K562 (cell line): ENCODE data around the gene CELSR3. TPM values are rescaled to one million over a fixed set of nuclear protein-coding genes. Genes with fewer than 3 reads are reported as not detected.

Source experiments
- ATAC-seq: fragments of 200-7000 bp; cut with Tn5 transposase; 3 replicates; pipeline ENCODE4 v1.9.1; 2020; ENCODE audit warnings: moderate library complexity
- BruUV-seq: library from RNA; stranded (reverse); fragments of 400-500 nt; replicated peaks from 2 replicates; lab custom pipeline; 2021; lab: Mats Ljungman, UMichigan
- CTCF ChIA-PET: fragments of 300-600 bp; formaldehyde crosslinking; extraction: SDS; loops from one replicate; lab custom pipeline; 2021; ENCODE audit warnings: low intra/inter-chr PET ratio; lab: Yijun Ruan, JAX
- POLR2A ChIA-PET: fragments of 300-600, 350-650 bp; sonication (Branson Sonifier 250); formaldehyde crosslinking; extraction: SDS; loops from one replicate; lab custom pipeline; 2021; ENCODE audit warnings: antibody characterized with exemption, inconsistent platforms; lab: Yijun Ruan, JAX
- DNase-seq, 4 experiments: peaks; one replicate each; pipeline versions ENCODE4 v3.0.0 to v3.0.0-alpha.2; 2011 to 2018; ENCODE audit warnings: low spot score in 3 of 4, mixed read lengths in 3 of 4; ENCODE audit errors: extremely low read depth in 1 of 4
- FAIRE-seq: peaks from 2 replicates; lab custom pipeline; 2011; peaks lifted over from hg19 to GRCh38; lab: Jason Lieb, UNC
- H2AFZ ChIP-seq: 2 replicates; pipeline ENCODE4 v1.6.0; 2011; ENCODE audit warnings: low read depth, low read length, control low read depth, inconsistent platforms
- H3K27ac ChIP-seq: fragments of 200-600 bp; 3 replicates; pipeline ENCODE4 v1.8.0; 2011; ENCODE audit warnings: low read depth, mild to moderate bottlenecking, control low read depth, inconsistent platforms, low read length, moderate library complexity, mixed read lengths; ENCODE audit errors: extremely low read depth
- H3K27me3 ChIP-seq, 2 experiments: fragments of 300-600 bp in 1 of 2; 2 replicates in 1 of 2; 3 replicates in 1 of 2; pipeline versions ENCODE4 v1.6.0 to v1.8.0; 2011; ENCODE audit warnings: inconsistent platforms in 2 of 2, low read length in 2 of 2, mild to moderate bottlenecking in 1 of 2, mixed read lengths in 1 of 2, moderate library complexity in 1 of 2; ENCODE audit not compliant: control insufficient read depth in 2 of 2, insufficient read depth in 2 of 2
- H3K36me3 ChIP-seq: fragments of 300-600 bp; 3 replicates; pipeline ENCODE4 v1.8.0; 2011; ENCODE audit warnings: mild to moderate bottlenecking, low read length, inconsistent platforms; ENCODE audit not compliant: control insufficient read depth, insufficient read depth
- H3K4me1 ChIP-seq, 2 experiments: fragments of 200-600 bp in 1 of 2; replicated peaks in 1 of 2; 2 replicates in 1 of 2; 3 replicates in 1 of 2; pipeline versions ENCODE4 v1.5.1 to v1.8.0; 2011; ENCODE audit warnings: inconsistent platforms in 2 of 2, low read length in 2 of 2, mild to moderate bottlenecking in 1 of 2, mixed read lengths in 1 of 2, moderate library complexity in 1 of 2; ENCODE audit not compliant: control insufficient read depth in 2 of 2, insufficient read depth in 2 of 2
- H3K4me2 ChIP-seq: 2 replicates; pipeline ENCODE4 v1.6.1; 2011; ENCODE audit warnings: low read length, control low read depth, inconsistent platforms, mixed read lengths; ENCODE audit not compliant: insufficient read depth
- H3K4me3 ChIP-seq: fragments of 200-600 bp; sonication (generic), shearing (Covaris generic); 2 replicates; pipeline ENCODE4 v1.5.1; 2016; ENCODE audit warnings: control low read depth, inconsistent platforms
- H3K79me2 ChIP-seq: fragments of 200-600 bp; 3 replicates; pipeline ENCODE4 v1.8.0; 2011; ENCODE audit warnings: low read length, inconsistent platforms; ENCODE audit not compliant: control insufficient read depth, insufficient read depth
- H3K9ac ChIP-seq, 2 experiments: 2 replicates each; pipeline versions ENCODE4 v1.6.0 to v1.6.1; 2011; ENCODE audit warnings: low read depth in 2 of 2, low read length in 2 of 2, control low read depth in 1 of 2, inconsistent platforms in 1 of 2, mild to moderate bottlenecking in 1 of 2, mixed read lengths in 1 of 2; ENCODE audit not compliant: insufficient read depth in 1 of 2
- H3K9me1 ChIP-seq: one replicate; pipeline ENCODE4 v1.6.0; 2011; ENCODE audit warnings: inconsistent platforms, mild to moderate bottlenecking, low read length, moderate library complexity; ENCODE audit not compliant: control insufficient read depth, insufficient read depth
- H3K9me3 ChIP-seq: replicated peaks from 2 replicates; pipeline ENCODE4 v1.5.1; 2011; ENCODE audit warnings: low read depth, low read length, inconsistent platforms; ENCODE audit not compliant: control insufficient read depth, insufficient read depth
- H4K20me1 ChIP-seq: replicated peaks from 2 replicates; pipeline ENCODE4 v1.6.1; 2011; ENCODE audit warnings: low read length, inconsistent platforms, mixed read lengths; ENCODE audit not compliant: control insufficient read depth, insufficient read depth
- FOXM1 ChIP-seq, 2 experiments: fragments of 450-650 bp in 1 of 2; sonication (generic) in 1 of 2; formaldehyde crosslinking in 1 of 2; IDR thresholded peaks; 2 replicates each; pipeline versions ENCODE4 v1.6.1 to v1.9.0; 2017 to 2022; ENCODE audit warnings: low read depth in 2 of 2, mild to moderate bottlenecking in 2 of 2, missing genetic modification reagents in 1 of 2, moderate library complexity in 1 of 2
- HIVEP1 ChIP-seq: fragments of 250-450 bp; sonication (Bioruptor Pico); IDR thresholded peaks from 2 replicates; pipeline ENCODE4 v1.4.0; 2020; ENCODE audit warnings: mild to moderate bottlenecking
- NFIX ChIP-seq: fragments of 250-450 bp; sonication (Bioruptor Pico); IDR thresholded peaks from 2 replicates; pipeline ENCODE4 v1.4.0; 2020; ENCODE audit warnings: low read depth, mild to moderate bottlenecking, moderate library complexity
- PML ChIP-seq: IDR thresholded peaks from 2 replicates; pipeline ENCODE4 v1.6.1; 2012; ENCODE audit warnings: low read length, inconsistent platforms
- PRMT5 ChIP-seq: sonication (generic); formaldehyde crosslinking; IDR thresholded peaks from 2 replicates; pipeline ENCODE4 v1.5.0; 2020; ENCODE audit warnings: missing genetic modification reagents
- PURB ChIP-seq: sonication (generic); formaldehyde crosslinking; IDR thresholded peaks from 2 replicates; pipeline ENCODE4 v1.9.0; 2021; ENCODE audit warnings: low read depth, mild to moderate bottlenecking, missing genetic modification reagents
- RCOR1 ChIP-seq, 2 experiments: IDR thresholded peaks; 2 replicates each; pipeline ENCODE4 v1.6.1; 2012; ENCODE audit warnings: low read depth in 2 of 2, low read length in 2 of 2, borderline replicate concordance in 1 of 2, improper control_type of control experiment in 1 of 2
- SIX5 ChIP-seq, 2 experiments: IDR thresholded peaks; 2 replicates each; pipeline ENCODE4 v1.6.1; 2011; ENCODE audit warnings: low read length in 2 of 2, borderline replicate concordance in 1 of 2, low read depth in 1 of 2, mild to moderate bottlenecking in 1 of 2, moderate library complexity in 1 of 2; ENCODE audit not compliant: insufficient read depth in 1 of 2
- ZNF212 ChIP-seq: fragments of 450-650 bp; formaldehyde crosslinking; IDR thresholded peaks from 2 replicates; pipeline ENCODE4 v1.4.0; 2020; ENCODE audit warnings: mild to moderate bottlenecking
- WGBS: fragments of 100-300 bp; shearing (Covaris generic); methylation state at CpG from one replicate; pipeline ENCODE4 v1.1.6; 2016; ENCODE audit warnings: low coverage, mixed read lengths; ENCODE audit not compliant: insufficient coverage; ENCODE audit errors: missing lambda C conversion rate; 5-methylcytosine and 5-hydroxymethylcytosine counted together
- in situ Hi-C: fragments of 300-500 bp; cut with MboI; formaldehyde crosslinking; loops from 4 replicates; pipeline ENCODE4 v1.15.0; 2018; ENCODE audit warnings: inconsistent platforms, mixed read lengths
- intact Hi-C: fragments of 100-400 bp; cut with micrococcal nuclease; formaldehyde crosslinking; loops from 2 replicates; pipeline ENCODE4 v1.14.2; 2022
- polyA plus RNA-seq, 8 experiments: library from polyadenylated mRNA; depleted of rRNA in 4 of 8; stranded (reverse) in 5 of 8; unstranded in 3 of 8; fragments of >200 nt; fragmentation: Nextera tagmentation in 2 of 8; fragmentation: Illumina TruSeq in 1 of 8; extraction: Ambion mirVana in 2 of 8; extraction: Trizol in 1 of 8; gene quantifications; 2 replicates each; pipeline versions ENCODE4 v1.2.1 to v1.2.3, GENCODE V29; 2011 to 2014; ENCODE audit warnings: inconsistent platforms in 1 of 8, missing spikeins in 1 of 8
- total RNA-seq, 7 experiments: library from RNA; depleted of rRNA in 6 of 7; stranded (reverse); fragments of >200 nt in 6 of 7; fragmentation: Illumina TruSeq in 2 of 7; extraction: Trizol in 2 of 7; gene quantifications; 2 replicates each; pipeline versions ENCODE4 v1.2.1 to v1.2.3, GENCODE V29; 2011 to 2021; ENCODE audit warnings: low replicate concordance in 1 of 7
- TF ChIP-seq, protein P1 (sequence below): fragments of 450-650 bp; conservative IDR thresholded peaks from 2 replicates; pipeline ENCODE4 v1.6.1; 2016; ENCODE audit warnings: missing genetic modification characterization, low read depth, mild to moderate bottlenecking, control low read depth, missing compliant biosample characterization
- TF ChIP-seq, protein P2 (sequence below): fragments of 450-650 bp; IDR thresholded peaks from 2 replicates; pipeline ENCODE4 v1.6.1; 2018; ENCODE audit not compliant: partially characterized antibody

Gene CELSR3
- total and polyA plus RNA-seq, 9 of the 15 experiments (the other 6 are each of a cell fraction or from before 2014, with no cell fraction given), result 0.10 to 2.7 (median 0.76) TPM

DNA sequence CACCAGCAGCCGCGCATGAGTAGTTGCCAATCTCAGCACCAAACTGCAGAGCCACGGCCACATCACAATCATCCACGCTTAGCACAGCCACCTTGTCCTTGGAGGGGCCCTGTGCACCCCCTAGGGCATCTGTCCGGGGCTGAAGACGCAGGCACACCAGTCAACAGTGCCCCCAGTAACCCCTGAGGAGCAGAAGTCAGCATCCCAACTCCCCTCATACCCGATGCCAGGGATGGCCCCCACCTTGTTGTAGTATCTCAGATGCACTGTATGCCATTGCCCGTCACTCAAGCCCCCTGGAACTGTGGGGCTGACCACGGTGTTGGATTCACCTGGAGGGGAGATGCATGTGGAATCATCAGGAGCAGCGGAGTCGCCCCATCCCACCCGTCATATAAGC is 7.6 kb downstream of the CELSR3 start:
- Histone ChIP-seq H4K20me1 (no peaks in the 10 kb centered on the region), H2AFZ (no peak overlapping the region), H3K4me2 (no peak overlapping the region), H3K27ac (no peak overlapping the region), H3K4me3 (no peak overlapping the region), H3K9me1 (no peaks in the 10 kb centered on the region), H3K79me2 (no peaks in the 10 kb centered on the region), H3K9me3 (no peaks in the 10 kb centered on the region), H3K27me3 (no peaks in the 10 kb centered on the region; a peak in 1 of 5 replicates), H3K4me1 (peaks cover 0 to 12% of the 10 kb centered on the region in 2 experiments; a peak in 2 of 5 replicates), H3K36me3 (no peaks in the 10 kb centered on the region), H3K9ac (no peak overlapping the region)
- intact Hi-C loops (no loop called here), in situ Hi-C loops (no loop called here)
- ATAC-seq (no peak), DNase-seq (no peak), FAIRE-seq (no peak)
- ChIA-PET CTCF (no interaction called here), POLR2A (no interaction called here)
- no TSS peak for BruUV-seq
- WGBS, result 48% methylated on average over 10 of the region's 12 CpGs
- no peak for TF ChIP-seq FOXM1 (IDR thresholded peaks at IDR 0.05; ENCODE audit: low read depth)
- TF ChIP-seq FOXM1 (CRISPR knock-in tag; IDR thresholded peaks at IDR 0.05; ENCODE audit: low read depth), result no peak
- TF ChIP-seq ZNF212 (CRISPR knock-in tag), result no peak
- TF ChIP-seq SIX5 (IDR thresholded peaks at IDR 0.05; ENCODE audit: borderline replicate concordance in 1 of 2, insufficient read depth in 1 of 2, low read depth in 1 of 2, low read length in 2 of 2), result no peak
- TF ChIP-seq RCOR1 (IDR thresholded peaks at IDR 0.05; ENCODE audit: borderline replicate concordance in 1 of 2, low read depth in 2 of 2, low read length in 2 of 2), result no peak
- no peak for TF ChIP-seq PRMT5 (CRISPR knock-in tag)
- TF ChIP-seq NFIX (CRISPR knock-in tag), result no peak
- TF ChIP-seq, protein P1, sequence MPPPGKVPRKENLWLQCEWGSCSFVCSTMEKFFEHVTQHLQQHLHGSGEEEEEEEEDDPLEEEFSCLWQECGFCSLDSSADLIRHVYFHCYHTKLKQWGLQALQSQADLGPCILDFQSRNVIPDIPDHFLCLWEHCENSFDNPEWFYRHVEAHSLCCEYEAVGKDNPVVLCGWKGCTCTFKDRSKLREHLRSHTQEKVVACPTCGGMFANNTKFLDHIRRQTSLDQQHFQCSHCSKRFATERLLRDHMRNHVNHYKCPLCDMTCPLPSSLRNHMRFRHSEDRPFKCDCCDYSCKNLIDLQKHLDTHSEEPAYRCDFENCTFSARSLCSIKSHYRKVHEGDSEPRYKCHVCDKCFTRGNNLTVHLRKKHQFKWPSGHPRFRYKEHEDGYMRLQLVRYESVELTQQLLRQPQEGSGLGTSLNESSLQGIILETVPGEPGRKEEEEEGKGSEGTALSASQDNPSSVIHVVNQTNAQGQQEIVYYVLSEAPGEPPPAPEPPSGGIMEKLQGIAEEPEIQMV (tag), result no peak
- TF ChIP-seq PURB, result no peak
- no peak for TF ChIP-seq HIVEP1 (CRISPR knock-in tag)
- TF ChIP-seq, protein P2, sequence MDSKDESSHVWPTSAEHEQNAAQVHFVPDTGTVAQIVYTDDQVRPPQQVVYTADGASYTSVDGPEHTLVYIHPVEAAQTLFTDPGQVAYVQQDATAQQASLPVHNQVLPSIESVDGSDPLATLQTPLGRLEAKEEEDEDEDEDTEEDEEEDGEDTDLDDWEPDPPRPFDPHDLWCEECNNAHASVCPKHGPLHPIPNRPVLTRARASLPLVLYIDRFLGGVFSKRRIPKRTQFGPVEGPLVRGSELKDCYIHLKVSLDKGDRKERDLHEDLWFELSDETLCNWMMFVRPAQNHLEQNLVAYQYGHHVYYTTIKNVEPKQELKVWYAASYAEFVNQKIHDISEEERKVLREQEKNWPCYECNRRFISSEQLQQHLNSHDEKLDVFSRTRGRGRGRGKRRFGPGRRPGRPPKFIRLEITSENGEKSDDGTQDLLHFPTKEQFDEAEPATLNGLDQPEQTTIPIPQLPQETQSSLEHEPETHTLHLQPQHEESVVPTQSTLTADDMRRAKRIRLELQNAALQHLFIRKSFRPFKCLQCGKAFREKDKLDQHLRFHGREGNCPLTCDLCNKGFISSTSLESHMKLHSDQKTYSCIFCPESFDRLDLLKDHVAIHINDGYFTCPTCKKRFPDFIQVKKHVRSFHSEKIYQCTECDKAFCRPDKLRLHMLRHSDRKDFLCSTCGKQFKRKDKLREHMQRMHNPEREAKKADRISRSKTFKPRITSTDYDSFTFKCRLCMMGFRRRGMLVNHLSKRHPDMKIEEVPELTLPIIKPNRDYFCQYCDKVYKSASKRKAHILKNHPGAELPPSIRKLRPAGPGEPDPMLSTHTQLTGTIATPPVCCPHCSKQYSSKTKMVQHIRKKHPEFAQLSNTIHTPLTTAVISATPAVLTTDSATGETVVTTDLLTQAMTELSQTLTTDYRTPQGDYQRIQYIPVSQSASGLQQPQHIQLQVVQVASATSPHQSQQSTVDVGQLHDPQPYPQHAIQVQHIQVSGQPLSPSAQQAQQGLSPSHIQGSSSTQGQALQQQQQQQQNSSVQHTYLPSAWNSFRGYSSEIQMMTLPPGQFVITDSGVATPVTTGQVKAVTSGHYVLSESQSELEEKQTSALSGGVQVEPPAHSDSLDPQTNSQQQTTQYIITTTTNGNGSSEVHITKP, result no peak
- no peak for TF ChIP-seq PML
